OCI-LY7 (cell line): ENCODE measurements around the gene ATP11A. TPM values are rescaled to one million over a fixed set of nuclear protein-coding genes. Genes with fewer than 3 reads are reported as not detected.

Experiments
- BruUV-seq: library from RNA; stranded (reverse); fragments of 400-500 nt; replicated peaks from 2 replicates; lab custom pipeline; 2021; lab: Mats Ljungman, UMichigan
- CTCF ChIA-PET: fragments of 300-600 bp; sonication (Branson Sonifier 250); formaldehyde crosslinking; loops from one replicate; lab custom pipeline; 2022; ENCODE audit warnings: antibody characterized with exemption; ENCODE audit not compliant: unreplicated experiment; lab: Charles Lee
- POLR2A ChIA-PET: fragments of 300-600 bp; sonication (Branson Sonifier 250); formaldehyde crosslinking; loops from one replicate; lab custom pipeline; 2022; ENCODE audit warnings: antibody characterized with exemption; lab: Charles Lee
- DNase-seq: peaks from one replicate; pipeline ENCODE4 v3.0.0-alpha.2; 2015; ENCODE audit warnings: low spot score
- H2AFZ ChIP-seq: fragments of 200-600 bp; sonication (generic), shearing (Covaris generic); 2 replicates; pipeline ENCODE4 v1.6.1; 2014; ENCODE audit warnings: mild to moderate bottlenecking, antibody characterized with exemption, low read length, moderate library complexity
- H3K27ac ChIP-seq: fragments of 200-600 bp; sonication (generic); 2 replicates; pipeline ENCODE4 v1.5.1; 2014; ENCODE audit warnings: mixed run types, low read depth, mild to moderate bottlenecking, moderate library complexity, low read length, inconsistent platforms; ENCODE audit not compliant: poor library complexity, severe bottlenecking
- H3K36me3 ChIP-seq: fragments of 200-600 bp; sonication (generic); 2 replicates; pipeline ENCODE4 v1.6.1; 2014; ENCODE audit warnings: mild to moderate bottlenecking, antibody characterized with exemption, low read length, moderate library complexity, mixed read lengths; ENCODE audit not compliant: insufficient read depth
- H3K4me1 ChIP-seq: fragments of 200-600 bp; sonication (generic); 2 replicates; pipeline ENCODE4 v1.5.1; 2014; ENCODE audit warnings: mild to moderate bottlenecking, low read length; ENCODE audit not compliant: insufficient read depth, poor library complexity, severe bottlenecking
- H3K4me2 ChIP-seq: fragments of 200-600 bp; sonication (generic); 2 replicates; pipeline ENCODE4 v1.6.1; 2014; ENCODE audit warnings: mild to moderate bottlenecking, low read length
- H3K4me3 ChIP-seq: fragments of 200-600 bp; sonication (generic); 2 replicates; pipeline ENCODE4 v1.5.1; 2014; ENCODE audit warnings: mild to moderate bottlenecking, low read depth, low read length; ENCODE audit not compliant: poor library complexity, severe bottlenecking
- H3K79me2 ChIP-seq: fragments of 200-600 bp; sonication (generic); 2 replicates; pipeline ENCODE4 v1.6.1; 2016; ENCODE audit warnings: low read depth, mild to moderate bottlenecking, low read length, moderate library complexity, mixed read lengths; ENCODE audit not compliant: insufficient read depth
- H3K9me2 ChIP-seq: fragments of 200-600 bp; sonication (generic); 2 replicates; pipeline ENCODE4 v1.6.1; 2016; ENCODE audit warnings: mild to moderate bottlenecking, low read length, mixed read lengths; ENCODE audit not compliant: insufficient read depth
- H3K9me3 ChIP-seq: fragments of 200-600 bp; sonication (generic); 2 replicates; pipeline ENCODE4 v1.6.1; 2014; ENCODE audit warnings: mild to moderate bottlenecking, mixed run types, low read length, mixed read lengths
- H4K20me1 ChIP-seq: fragments of 200-600 bp; sonication (generic); 2 replicates; pipeline ENCODE4 v1.6.1; 2014; ENCODE audit warnings: mild to moderate bottlenecking, antibody characterized with exemption, low read length, moderate library complexity, mixed read lengths; ENCODE audit not compliant: insufficient read depth
- EZH2phosphoT487 ChIP-seq: fragments of 200-600 bp; sonication (generic); IDR thresholded peaks from 2 replicates; pipeline ENCODE4 v1.6.1; 2018; ENCODE audit warnings: low read depth, borderline replicate concordance, mild to moderate bottlenecking, mixed run types, antibody characterized with exemption, low read length, moderate library complexity, mixed read lengths
- intact Hi-C: fragments of 100-400 bp; cut with micrococcal nuclease; formaldehyde crosslinking; loops from one replicate; pipeline ENCODE4 v1.10.0; 2022; ENCODE audit not compliant: unreplicated experiment
- total RNA-seq, 2 experiments: library from RNA; depleted of rRNA in 1 of 2; stranded (reverse); fragments of >200 nt in 1 of 2; shearing (Covaris generic) in 1 of 2; gene quantifications; 2 replicates each; pipeline ENCODE4 v1.2.3, GENCODE V29; 2014 to 2022
- TF ChIP-seq, protein P1 (sequence below): fragments of 200-600 bp; sonication (generic); conservative IDR thresholded peaks from 2 replicates; pipeline ENCODE4 v1.5.1; 2014; ENCODE audit warnings: mild to moderate bottlenecking, antibody characterized with exemption, low read length, moderate library complexity, mixed read lengths

Gene ATP11A
- total RNA-seq, 2 experiments from 2014 or later = 8.8 to 23.1 TPM

GRCh38 chr13:112810608-112811007 is 120.8 kb downstream of the ATP11A start:
- Histone ChIP-seq H3K27ac (no peak overlapping the region), H3K79me2 (no peaks in the 10 kb centered on the region), H3K9me2 (no peaks in the 10 kb centered on the region), H3K36me3 (no peaks in the 10 kb centered on the region), H3K9me3 (no peaks in the 10 kb centered on the region), H4K20me1 (no peaks in the 10 kb centered on the region), H2AFZ (no peak overlapping the region), H3K4me1 (no peaks in the 10 kb centered on the region), H3K4me3 (no peak overlapping the region), H3K4me2 (no peak overlapping the region)
- no TSS peak for BruUV-seq
- ChIA-PET POLR2A (no interaction called here), CTCF (no interaction called here)
- intact Hi-C loops = no loop called here
- no peak for TF ChIP-seq EZH2phosphoT487
- DNase-seq = no peak

DNA sequence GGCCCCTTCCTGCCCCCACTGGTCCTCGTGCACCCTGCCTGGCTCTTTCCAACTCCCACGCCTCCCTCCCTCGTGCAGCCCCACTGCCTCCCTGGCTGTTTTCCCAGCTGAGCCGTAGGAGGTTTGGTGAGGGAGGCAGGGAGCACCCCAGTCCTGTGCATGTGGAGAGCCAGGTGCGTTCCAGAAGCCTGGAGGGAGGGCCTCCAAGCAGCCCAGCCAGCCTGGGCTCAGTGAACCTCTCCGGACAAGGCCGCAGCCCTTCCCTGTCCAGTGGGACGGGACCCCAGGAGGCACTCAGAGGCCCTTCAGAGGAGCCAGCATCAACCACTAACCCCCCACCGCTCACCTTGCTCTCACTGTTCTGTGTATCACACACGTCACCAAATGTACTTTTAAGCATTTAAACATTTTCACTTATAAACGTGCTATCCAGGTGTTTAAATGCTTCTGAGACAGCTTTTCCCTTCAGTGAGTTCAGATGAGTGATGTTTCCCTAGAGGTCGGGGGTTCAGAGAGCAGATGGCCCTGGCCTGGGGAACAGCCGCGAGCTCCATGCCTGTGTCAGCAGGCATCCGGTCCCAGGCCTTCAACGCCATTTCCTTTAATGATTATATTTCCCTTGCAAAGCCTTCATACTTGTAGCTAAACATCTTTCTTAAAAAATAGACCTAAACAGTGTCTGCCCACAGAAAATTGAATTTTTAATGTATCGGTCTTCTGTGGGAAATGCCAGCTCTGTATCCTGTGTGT is 122.6 kb downstream of the ATP11A start:
- Histone ChIP-seq H4K20me1 (no peaks in the 10 kb centered on the region), H3K4me2 (no peak overlapping the region), H3K79me2 (no peaks in the 10 kb centered on the region), H3K4me3 (no peak overlapping the region), H3K9me2 (no peaks in the 10 kb centered on the region), H3K27ac (no peak overlapping the region), H3K4me1 (no peaks in the 10 kb centered on the region), H3K9me3 (no peaks in the 10 kb centered on the region), H2AFZ (no peak overlapping the region), H3K36me3 (peaks cover 8% of the 10 kb centered on the region; the same call in 1 of the 2 replicates)
- intact Hi-C loops = no loop called here
- TF ChIP-seq, protein P1, sequence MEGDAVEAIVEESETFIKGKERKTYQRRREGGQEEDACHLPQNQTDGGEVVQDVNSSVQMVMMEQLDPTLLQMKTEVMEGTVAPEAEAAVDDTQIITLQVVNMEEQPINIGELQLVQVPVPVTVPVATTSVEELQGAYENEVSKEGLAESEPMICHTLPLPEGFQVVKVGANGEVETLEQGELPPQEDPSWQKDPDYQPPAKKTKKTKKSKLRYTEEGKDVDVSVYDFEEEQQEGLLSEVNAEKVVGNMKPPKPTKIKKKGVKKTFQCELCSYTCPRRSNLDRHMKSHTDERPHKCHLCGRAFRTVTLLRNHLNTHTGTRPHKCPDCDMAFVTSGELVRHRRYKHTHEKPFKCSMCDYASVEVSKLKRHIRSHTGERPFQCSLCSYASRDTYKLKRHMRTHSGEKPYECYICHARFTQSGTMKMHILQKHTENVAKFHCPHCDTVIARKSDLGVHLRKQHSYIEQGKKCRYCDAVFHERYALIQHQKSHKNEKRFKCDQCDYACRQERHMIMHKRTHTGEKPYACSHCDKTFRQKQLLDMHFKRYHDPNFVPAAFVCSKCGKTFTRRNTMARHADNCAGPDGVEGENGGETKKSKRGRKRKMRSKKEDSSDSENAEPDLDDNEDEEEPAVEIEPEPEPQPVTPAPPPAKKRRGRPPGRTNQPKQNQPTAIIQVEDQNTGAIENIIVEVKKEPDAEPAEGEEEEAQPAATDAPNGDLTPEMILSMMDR = no peak
- TF ChIP-seq EZH2phosphoT487 = no peak
- no peak for DNase-seq
- BruUV-seq = no TSS peak
- CTCF ChIA-PET = no interaction called here
- POLR2A ChIA-PET = no interaction called here

- Histone ChIP-seq H3K9me3 (no peaks in the 10 kb centered on the region), H2AFZ (no peak overlapping the region), H3K4me3 (no peak overlapping the region), H3K27ac (no peak overlapping the region), H3K4me1 (no peaks in the 10 kb centered on the region), H3K79me2 (no peaks in the 10 kb centered on the region), H3K4me2 (no peak overlapping the region), H4K20me1 (no peaks in the 10 kb centered on the region), H3K36me3 (peaks cover 8% of the 10 kb centered on the region; the same call in 1 of the 2 replicates), H3K9me2 (no peaks in the 10 kb centered on the region)
- TF ChIP-seq EZH2phosphoT487 = no peak
- TF ChIP-seq, protein P1 = no peak
- POLR2A ChIA-PET = no interaction called here
- intact Hi-C loops = no loop called here
- no TSS peak for BruUV-seq
- no peak for DNase-seq
- CTCF ChIA-PET = no interaction called here
Observed at GRCh38 chr13:112813552-112813951, 123.7 kb downstream of the ATP11A start.
